Body of pancreas (tissue), 4 donors: ENCODE measurements around the gene GPR137B. TPM values are rescaled to one million over a fixed set of nuclear protein-coding genes. Genes with fewer than 3 reads are reported as not detected.

Experiments
- ATAC-seq: fragments of 150-250 bp; one replicate; pipeline ENCODE4 v1.9.1; 2016
- DNase-seq, 4 donors: peaks; one replicate each; pipeline ENCODE4 v3.0.0-alpha.2; 2019
- H3K27ac ChIP-seq, 4 donors: fragments of 200-600 bp; sonication (generic); 1 replicate in 3 of 4; 2 replicates in 1 of 4; pipeline versions ENCODE4 v1.5.1 to v1.6.1; 2016 to 2019; ENCODE audit warnings: mild to moderate bottlenecking in 1 of 4, mixed read lengths in 1 of 4, moderate library complexity in 1 of 4
- H3K27me3 ChIP-seq, 2 donors: fragments of 200-600 bp; sonication (generic); one replicate each; pipeline ENCODE4 v1.6.0; 2016; ENCODE audit warnings: mild to moderate bottlenecking in 1 of 2
- H3K36me3 ChIP-seq, 2 donors: fragments of 200-600 bp; sonication (generic); replicated peaks in 1 of 2; 2 replicates each; pipeline ENCODE4 v1.5.1; 2016; ENCODE audit warnings: low read depth in 2 of 2; ENCODE audit not compliant: insufficient read depth in 1 of 2
- H3K4me1 ChIP-seq: fragments of 200-600 bp; sonication (generic); one replicate; pipeline ENCODE4 v1.6.0; 2016
- H3K4me3 ChIP-seq, 2 donors: fragments of 200-600 bp; sonication (generic); 1 replicate in 1 of 2; 2 replicates in 1 of 2; pipeline ENCODE4 v1.5.1; 2016 to 2019
- H3K9me3 ChIP-seq, 3 donors: fragments of 200-600 bp; sonication (generic); 1 replicate in 2 of 3; 2 replicates in 1 of 3; pipeline ENCODE4 v1.5.1; 2016
- POLR2A ChIP-seq, 3 donors: fragments of 450-650 bp; IDR thresholded peaks; one replicate each; pipeline ENCODE4 v1.6.1; 2016; ENCODE audit warnings: antibody characterized with exemption in 3 of 3, mild to moderate bottlenecking in 2 of 3
- WGBS, 2 donors: methylation state at CpG; one replicate each; pipeline ENCODE4 v1.1.5; 2017; 5-methylcytosine and 5-hydroxymethylcytosine counted together
- intact Hi-C: fragments of 100-400 bp; cut with DNase I; formaldehyde crosslinking; loops from one replicate; pipeline ENCODE4 v1.15.1; 2023
- total RNA-seq, 2 donors: library from RNA; depleted of rRNA; stranded (reverse); fragments of >200 nt; gene quantifications; one replicate each; pipeline ENCODE4 v1.1.0, GENCODE V29; 2016
- TF ChIP-seq, protein P1 (sequence below), 7 experiments: fragments of 450-650 bp in 4 of 7; fragments of 200-600 bp in 3 of 7; sonication (generic) in 3 of 7; IDR thresholded peaks; one replicate each; pipeline ENCODE4 v1.5.1; 2016 to 2019; ENCODE audit warnings: antibody characterized with exemption in 7 of 7

Gene GPR137B
- total RNA-seq, 2 donors from 2014 or later = 3.3 to 3.9 TPM

- peak overlapping the region in 1 of 4 donors; percentile 25 for H3K27ac ChIP-seq
- peaks cover 8 to 11% of the 10 kb centered on the region in 2 donors for H3K36me3 ChIP-seq
- intact Hi-C loops = no loop called here
- DNase-seq (no peak), ATAC-seq (no peak)
- H3K4me3 ChIP-seq = peak overlapping the region in 1 of 2 donors; percentile 8
- H3K9me3 ChIP-seq = peaks cover 0 to 13% (median 0%) of the 10 kb centered on the region in 3 donors
- no peaks in the 10 kb centered on the region for H3K27me3 ChIP-seq
- peaks cover 59% of the 10 kb centered on the region for H3K4me1 ChIP-seq
- no peak for TF ChIP-seq POLR2A (IDR thresholded peaks at IDR 0.05)
- TF ChIP-seq, protein P1, sequence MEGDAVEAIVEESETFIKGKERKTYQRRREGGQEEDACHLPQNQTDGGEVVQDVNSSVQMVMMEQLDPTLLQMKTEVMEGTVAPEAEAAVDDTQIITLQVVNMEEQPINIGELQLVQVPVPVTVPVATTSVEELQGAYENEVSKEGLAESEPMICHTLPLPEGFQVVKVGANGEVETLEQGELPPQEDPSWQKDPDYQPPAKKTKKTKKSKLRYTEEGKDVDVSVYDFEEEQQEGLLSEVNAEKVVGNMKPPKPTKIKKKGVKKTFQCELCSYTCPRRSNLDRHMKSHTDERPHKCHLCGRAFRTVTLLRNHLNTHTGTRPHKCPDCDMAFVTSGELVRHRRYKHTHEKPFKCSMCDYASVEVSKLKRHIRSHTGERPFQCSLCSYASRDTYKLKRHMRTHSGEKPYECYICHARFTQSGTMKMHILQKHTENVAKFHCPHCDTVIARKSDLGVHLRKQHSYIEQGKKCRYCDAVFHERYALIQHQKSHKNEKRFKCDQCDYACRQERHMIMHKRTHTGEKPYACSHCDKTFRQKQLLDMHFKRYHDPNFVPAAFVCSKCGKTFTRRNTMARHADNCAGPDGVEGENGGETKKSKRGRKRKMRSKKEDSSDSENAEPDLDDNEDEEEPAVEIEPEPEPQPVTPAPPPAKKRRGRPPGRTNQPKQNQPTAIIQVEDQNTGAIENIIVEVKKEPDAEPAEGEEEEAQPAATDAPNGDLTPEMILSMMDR (IDR thresholded peaks at IDR 0.05) = no peak
Measured at GRCh38 chr1:236257216-236257615, 114.9 kb downstream of the GPR137B start.

DNA sequence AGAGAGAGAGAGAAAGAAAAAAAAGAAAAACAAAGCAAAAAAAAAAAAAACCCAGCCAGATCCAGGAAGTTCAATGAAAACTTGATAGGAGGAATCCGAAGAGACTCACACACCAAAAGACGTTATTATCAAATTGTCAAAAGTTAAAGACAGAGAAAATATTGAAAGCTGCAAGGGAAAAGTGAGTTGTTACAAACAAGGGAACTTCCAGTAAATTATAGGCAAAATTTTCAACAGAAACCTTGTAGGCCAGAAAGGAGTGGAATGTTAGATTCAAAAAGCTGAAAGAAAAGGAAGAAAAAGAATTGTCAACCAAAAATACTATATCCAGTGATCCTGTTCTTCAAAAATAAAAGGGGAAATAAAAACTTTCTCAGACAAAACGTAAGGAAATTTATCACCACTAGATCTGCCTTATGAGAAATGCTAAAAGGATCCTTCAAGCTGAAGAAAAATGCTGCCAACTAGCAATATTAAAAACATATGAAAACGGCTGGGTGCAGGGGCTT is 115.8 kb downstream of the GPR137B start:
- TF ChIP-seq POLR2A (IDR thresholded peaks at IDR 0.05) = no peak
- TF ChIP-seq, protein P1 (IDR thresholded peaks at IDR 0.05) = no peak
- DNase-seq = no peak
- 86 to 88% methylated on average over 4 of the region's 4 CpGs for WGBS, 2 donors
- Histone ChIP-seq H3K27ac (no peak overlapping the region), H3K27me3 (no peaks in the 10 kb centered on the region), H3K4me1 (peaks cover 57% of the 10 kb centered on the region), H3K36me3 (peaks cover 12 to 19% of the 10 kb centered on the region in 2 donors), H3K4me3 (no peak overlapping the region), H3K9me3 (peaks cover 0 to 20% (median 0%) of the 10 kb centered on the region in 3 donors)
- intact Hi-C loops = no loop called here
- no peak for ATAC-seq

Other genes with a start within 250 kb of the GPR137B start
- gene NID1, start 77.4 kb upstream of the GPR137B start, total RNA-seq = 10 to 100 TPM; 28.5 to 58.0 TPM
- gene ERO1B, start 139.4 kb downstream of the GPR137B start, total RNA-seq = 100 to 1,000 TPM; 136 to 489 TPM